GM19463 (cell line): ENCODE measurements around the gene KCNJ4.
"Not testable (repeated sequence)": the region's sequence is repeated elsewhere in the genome, so short reads cannot be mapped to it uniquely, and the experiment has no call there.

Experiments used
- ATAC-seq: cut with Tn5 transposase; IDR thresholded peaks from one replicate; pipeline ENCODE4 v1.9.1; 2021; ENCODE audit warnings: mild to moderate bottlenecking, moderate library complexity; ENCODE audit not compliant: unreplicated experiment

KCNJ4 gene

DNA sequence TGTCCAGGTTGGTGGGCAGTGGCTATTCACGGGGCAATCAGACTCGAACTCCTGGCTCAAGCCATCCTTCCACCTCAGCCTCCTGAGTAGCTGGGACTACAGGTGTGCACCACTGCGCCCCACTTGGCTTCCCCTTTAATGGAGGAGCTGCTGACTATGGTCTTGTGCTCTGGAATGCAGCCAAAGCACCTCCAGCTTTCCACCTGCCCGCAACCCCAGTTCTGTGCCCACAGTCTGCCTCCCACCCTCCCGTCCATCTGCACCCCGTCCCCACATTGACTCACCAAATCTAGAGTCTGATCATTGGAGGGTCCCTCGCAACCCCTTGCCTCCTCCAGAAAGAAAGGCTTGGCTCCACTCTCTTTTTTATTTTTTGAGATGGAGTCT lies 41.0 kb downstream of the KCNJ4 start:
- no peak for ATAC-seq

DNA sequence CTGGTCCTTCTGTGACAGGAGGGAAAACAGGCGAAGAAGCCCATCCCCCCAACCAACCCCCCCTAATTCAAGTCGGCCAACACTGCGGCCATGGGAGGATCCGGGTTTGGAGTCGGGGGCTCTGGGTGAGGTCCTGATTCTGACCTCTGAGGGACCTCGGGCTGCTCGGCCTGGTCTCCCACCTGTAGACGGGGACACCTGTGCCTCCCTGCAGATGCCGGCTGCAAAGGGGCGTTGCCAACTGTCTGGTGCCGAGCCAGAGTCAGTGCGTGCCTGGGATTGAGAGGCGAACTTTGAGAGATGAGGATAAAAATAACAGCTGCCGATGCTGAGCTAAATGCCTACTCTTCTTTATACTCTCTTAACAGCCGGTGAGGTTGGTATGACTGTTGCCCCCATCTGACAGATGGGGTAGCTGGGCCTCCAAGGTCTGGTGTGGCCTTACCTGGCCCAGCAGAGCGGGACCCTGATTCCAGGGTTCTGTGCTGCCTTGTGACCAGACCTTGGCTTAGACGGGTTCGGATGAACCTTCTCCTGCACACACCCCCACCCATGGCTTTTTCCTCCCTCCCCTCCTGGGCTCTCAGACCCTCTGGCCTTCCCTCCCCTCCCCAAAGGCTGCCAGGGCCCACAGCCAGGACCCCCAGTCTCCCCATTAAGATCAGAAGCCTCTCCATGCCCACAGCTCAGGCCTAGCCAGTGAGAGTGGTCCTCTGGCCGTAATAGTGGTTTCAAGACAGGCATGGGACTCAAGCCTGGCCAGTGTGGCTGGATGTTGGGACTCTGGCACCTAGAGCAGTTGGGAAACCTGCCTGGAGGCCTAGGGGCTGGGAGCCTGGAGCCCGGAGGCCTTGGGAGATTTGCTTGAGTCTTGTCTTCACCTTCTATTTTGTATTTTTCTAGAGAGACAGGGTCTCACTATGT lies 41.7 kb downstream of the KCNJ4 start:
- ATAC-seq = no peak

- no peak for ATAC-seq
Measured at GRCh38 chr22:38412435-38413084, 42.4 kb downstream of the KCNJ4 start.

- no peak for ATAC-seq
Measured at GRCh38 chr22:38411016-38411415, 44.0 kb downstream of the KCNJ4 start.

GRCh38 chr22:38409916-38410315 lies 45.1 kb downstream of the KCNJ4 start:
- ATAC-seq = not testable (repeated sequence)

- ATAC-seq = no peak
Measured at GRCh38 chr22:38406617-38407016, 48.4 kb downstream of the KCNJ4 start.

DNA sequence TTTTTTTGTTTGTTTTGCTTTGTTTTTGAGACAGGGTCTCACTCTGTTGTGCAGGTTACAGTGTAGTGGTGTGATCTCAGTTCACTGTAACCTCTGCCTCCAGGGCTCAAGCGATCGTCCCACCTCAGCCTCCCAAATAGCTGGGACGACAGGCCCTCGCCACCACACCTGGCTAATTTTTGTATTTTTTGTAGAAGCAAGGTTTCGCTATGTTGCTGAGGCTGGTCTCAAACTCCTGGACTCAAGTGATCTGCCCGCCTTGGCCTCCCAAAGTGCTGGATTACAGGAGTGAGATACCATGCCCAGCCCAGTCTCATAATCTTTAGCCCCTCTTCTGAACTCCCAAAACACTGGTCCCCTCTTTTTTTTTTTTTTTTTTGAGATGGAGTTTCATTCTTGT lies 50.6 kb downstream of the KCNJ4 start:
- no peak for ATAC-seq

- ATAC-seq = no peak
Measured at GRCh38 chr22:38403812-38404211, 51.2 kb downstream of the KCNJ4 start.

DNA sequence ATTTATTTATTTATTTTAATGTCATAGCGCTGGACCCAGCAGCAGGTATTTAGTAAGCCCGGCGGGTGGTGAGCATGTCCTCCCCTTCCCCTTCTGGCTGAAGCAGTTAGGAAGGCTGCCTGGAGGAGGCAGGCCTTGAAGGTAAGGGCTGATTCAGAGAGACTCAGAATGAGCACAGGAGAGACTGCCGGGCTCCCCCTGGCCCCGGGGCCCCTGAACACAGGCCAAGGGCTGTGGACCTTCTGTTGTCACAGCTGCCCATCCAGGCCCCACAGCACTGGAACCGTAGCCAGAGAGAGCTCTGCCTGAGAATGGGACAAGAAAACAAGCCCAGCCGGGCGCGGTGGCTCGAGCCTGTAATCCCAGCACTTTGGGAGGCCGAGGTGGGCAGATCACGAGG lies 52.8 kb downstream of the KCNJ4 start:
- no peak for ATAC-seq

DNA sequence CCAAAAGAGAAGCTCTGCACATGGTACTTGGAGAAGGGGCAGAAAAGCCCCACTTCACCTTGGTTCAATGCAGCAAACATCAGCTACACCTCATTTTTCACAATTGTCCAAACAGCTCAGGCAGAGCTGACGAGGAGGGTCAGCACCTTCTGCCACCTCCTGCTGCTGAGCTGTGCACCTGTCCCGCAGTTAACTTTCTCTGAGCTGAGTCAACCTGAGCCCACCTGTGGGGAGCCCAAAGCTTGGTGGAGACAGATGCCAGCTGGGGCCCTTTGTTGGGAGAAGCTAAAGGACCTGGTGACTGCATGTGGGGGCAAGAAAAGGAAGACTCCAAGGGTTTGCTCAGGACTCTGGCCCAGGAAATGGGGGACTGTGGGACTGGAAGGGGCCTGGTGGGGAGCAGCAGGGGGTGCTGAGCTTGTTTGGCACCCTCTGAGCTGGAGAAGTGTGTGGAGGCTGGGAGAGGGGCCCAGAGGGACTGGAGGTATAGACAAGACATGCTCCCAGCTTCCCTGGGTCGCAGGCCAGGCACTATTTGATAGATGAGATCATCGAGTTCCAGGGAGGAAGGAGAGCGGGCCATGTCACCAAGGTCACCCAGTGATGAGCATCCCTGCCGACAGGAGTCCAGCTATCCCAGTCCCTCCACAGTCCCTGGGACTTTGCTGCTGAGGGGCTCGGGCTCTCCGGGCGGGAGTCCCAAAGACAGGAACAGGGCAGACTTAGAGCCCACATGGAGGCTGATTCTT lies 53.5 kb downstream of the KCNJ4 start:
- no peak for ATAC-seq

DNA sequence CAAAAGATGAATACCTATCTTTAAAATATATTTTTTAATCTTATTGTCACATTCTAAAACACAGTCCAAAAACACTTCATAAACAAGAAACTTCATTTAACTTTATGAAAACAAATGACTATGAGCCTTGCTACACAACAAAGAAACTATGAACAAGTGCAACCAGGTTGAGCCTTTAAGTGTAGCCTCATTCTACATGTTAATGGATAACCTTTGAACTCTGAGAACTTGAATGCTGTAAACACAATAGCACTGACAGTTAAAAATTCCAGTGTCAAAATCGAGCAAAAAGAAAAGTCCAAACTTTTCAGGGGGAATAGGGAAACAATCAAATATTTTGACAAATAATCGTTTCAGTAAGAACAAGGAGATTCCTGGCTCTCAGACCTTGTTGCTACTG lies 54.7 kb downstream of the KCNJ4 start:
- not testable (repeated sequence) for ATAC-seq

GRCh38 chr22:38398609-38399461 lies 56.2 kb downstream of the KCNJ4 start:
- peak; percentile 51 for ATAC-seq

DNA sequence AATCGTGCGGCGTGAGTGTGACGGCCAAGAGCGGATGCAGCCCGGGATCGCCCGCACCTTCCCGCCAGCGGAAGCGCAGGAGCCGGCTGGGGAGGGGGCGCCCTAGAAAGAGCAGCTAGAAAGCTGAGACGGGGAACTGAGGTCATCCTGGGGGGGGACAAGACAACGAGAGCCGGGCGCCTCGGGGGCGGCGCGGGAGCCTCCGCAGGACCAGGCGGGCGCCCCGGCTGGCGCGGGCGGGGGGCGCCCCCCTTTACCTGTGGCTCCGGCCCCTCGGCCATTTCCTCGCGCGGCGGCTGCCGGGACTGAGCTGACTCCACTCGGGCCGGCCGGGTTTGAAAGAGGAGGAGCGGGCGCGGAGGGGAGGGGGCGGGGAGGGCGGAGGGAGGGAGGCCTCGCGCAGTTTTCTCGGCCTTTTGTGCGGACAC lies 56.8 kb downstream of the KCNJ4 start:
- ATAC-seq = peak; percentile 42

DNA sequence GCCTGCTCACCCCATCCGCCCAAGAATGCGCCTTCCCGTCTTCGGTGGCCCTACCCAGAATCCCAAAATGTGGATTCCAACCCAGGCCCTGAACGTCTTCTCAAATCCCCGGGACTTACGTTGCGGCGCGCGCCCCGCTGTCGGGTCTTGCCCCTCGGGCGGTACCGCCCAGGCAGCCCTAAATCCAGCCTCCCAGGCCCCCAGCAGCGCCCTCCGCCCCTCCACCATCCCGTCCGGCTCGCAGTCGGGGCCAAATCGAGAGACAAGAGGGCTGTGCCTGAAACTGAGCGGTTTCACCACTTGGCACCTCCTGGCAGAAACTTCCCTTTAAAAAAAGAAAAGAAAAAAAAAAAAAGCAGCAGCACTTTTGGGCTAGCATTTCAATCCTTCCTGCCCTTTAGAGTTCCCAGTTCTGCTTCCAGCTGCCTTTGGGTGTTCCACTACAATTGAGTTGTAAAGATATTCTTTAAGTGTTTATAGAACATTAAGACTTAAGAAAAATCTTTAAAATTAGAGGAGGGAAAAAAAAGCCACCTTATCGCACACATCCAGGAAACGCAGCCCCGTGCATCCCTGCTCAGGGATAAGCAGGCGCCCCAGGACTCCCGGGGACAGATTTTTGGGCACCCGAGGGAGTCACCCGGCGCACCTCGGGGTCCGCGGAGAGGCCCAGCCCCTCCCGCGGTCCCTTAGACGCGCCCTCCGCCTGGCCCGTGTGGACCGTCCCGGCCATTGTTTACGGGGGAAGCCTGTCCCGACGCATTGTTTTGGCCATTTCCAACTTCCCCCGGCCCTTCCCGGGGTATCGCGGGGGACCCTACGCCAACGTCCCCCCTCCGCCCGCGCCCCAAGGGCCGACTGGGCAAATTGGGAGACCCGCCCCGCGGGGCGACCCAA lies 57.6 kb downstream of the KCNJ4 start:
- ATAC-seq = no peak

GRCh38 chr22:38396440-38397069 lies 58.4 kb downstream of the KCNJ4 start:
- ATAC-seq = not testable (repeated sequence)

- not testable (repeated sequence) for ATAC-seq
Measured at GRCh38 chr22:38395944-38396343, 59.1 kb downstream of the KCNJ4 start.

DNA sequence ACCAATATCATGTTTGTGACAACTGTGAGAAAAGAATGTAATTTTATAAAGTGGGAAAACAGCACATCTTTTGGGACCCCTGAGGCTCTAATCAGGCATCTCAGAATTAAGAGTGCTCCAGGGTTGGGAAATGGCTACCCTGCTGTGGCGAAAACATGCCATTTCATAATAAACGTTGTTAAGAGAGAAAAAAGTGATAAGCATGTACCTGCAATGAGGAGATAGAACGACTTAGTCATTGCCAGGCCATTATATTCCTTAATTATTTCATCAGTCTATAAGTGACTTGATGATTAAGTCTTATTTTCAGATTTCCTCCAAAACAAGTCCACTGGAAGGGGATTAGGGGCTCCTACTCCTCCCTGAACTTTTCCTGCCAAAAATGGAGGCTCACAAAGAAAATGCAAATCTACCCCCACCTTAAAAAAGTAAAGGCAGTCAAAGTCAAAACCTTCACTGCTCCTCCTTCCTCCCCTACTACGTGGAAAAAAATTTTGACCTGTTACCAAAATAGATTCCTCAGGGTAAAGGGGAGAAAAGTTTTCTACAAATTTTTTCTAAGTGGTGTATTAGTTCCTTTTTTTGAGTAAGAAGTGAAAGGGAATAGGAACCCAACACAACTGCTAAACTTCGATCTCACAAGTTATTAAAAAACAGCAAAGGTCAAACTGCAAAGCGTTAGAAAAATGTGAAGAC lies 59.9 kb downstream of the KCNJ4 start:
- not testable (repeated sequence) for ATAC-seq

- not testable (repeated sequence) for ATAC-seq
Measured at GRCh38 chr22:38389428-38389818, 65.6 kb downstream of the KCNJ4 start.
